Mucosa of stomach (tissue), 1 donor: ENCODE measurements around the gene FGFR1OP2.
A peak's percentile ranks its signal among the peaks of the same experiment; 100 is the strongest.
"Not testable (repeated sequence)": the region's sequence is repeated elsewhere in the genome, so short reads cannot be mapped to it uniquely, and the experiment has no call there.

Experiments used
- H3K27me3 ChIP-seq: one replicate; pipeline ENCODE4 v1.7.0; 2013; ENCODE audit warnings: mild to moderate bottlenecking, low read length; ENCODE audit not compliant: control insufficient read depth, insufficient read depth
- H3K36me3 ChIP-seq: one replicate; pipeline ENCODE4 v1.7.0; 2013; ENCODE audit warnings: low read length; ENCODE audit not compliant: control insufficient read depth, insufficient read depth
- H3K4me1 ChIP-seq: one replicate; pipeline ENCODE4 v1.7.0; 2013; ENCODE audit warnings: mild to moderate bottlenecking, low read length; ENCODE audit not compliant: control insufficient read depth, insufficient read depth
- H3K4me3 ChIP-seq: one replicate; pipeline ENCODE4 v1.7.0; 2013; ENCODE audit warnings: low read length
- H3K9ac ChIP-seq: one replicate; pipeline ENCODE4 v1.7.0; 2013; ENCODE audit warnings: mild to moderate bottlenecking, low read length, moderate library complexity
- H3K9me3 ChIP-seq: one replicate; pipeline ENCODE4 v1.7.0; 2013; ENCODE audit warnings: mild to moderate bottlenecking, low read length, moderate library complexity; ENCODE audit not compliant: control insufficient read depth
- donor health status: Pancreatic carcinoma.

Gene FGFR1OP2

GRCh38 chr12:26937863-26938700 is at the start of gene FGFR1OP2, which contains the start of gene INTS13:
Gene FGFR1OP2 (plus strand): TSS chr12:26938470. CDS start chr12:26954159, 15,689 bp downstream.
Gene INTS13 (minus strand): TSS chr12:26937981. CDS start chr12:26936803, 1,178 bp downstream.
- no peaks in the 10 kb centered on the region for H3K36me3 ChIP-seq
- no peaks in the 10 kb centered on the region for H3K27me3 ChIP-seq
- H3K9me3 ChIP-seq: no peaks in the 10 kb centered on the region
- H3K9ac ChIP-seq: peak within 1 kb of the TSS; percentile 82
- peaks cover 15% of the 10 kb centered on the region for H3K4me1 ChIP-seq
- H3K4me3 ChIP-seq: peak within 1 kb of the TSS; percentile 85

GRCh38 chr12:26890784-26891183 is 47.5 kb upstream of the FGFR1OP2 start:
- H3K36me3 ChIP-seq: no peaks in the 10 kb centered on the region
- no peak overlapping the region for H3K9ac ChIP-seq
- no peak overlapping the region for H3K4me3 ChIP-seq
- no peaks in the 10 kb centered on the region for H3K9me3 ChIP-seq
- no peaks in the 10 kb centered on the region for H3K27me3 ChIP-seq
- H3K4me1 ChIP-seq: no peaks in the 10 kb centered on the region

- no peaks in the 10 kb centered on the region for H3K4me1 ChIP-seq
- H3K9me3 ChIP-seq: no peaks in the 10 kb centered on the region
- no peak overlapping the region for H3K9ac ChIP-seq
- H3K27me3 ChIP-seq: no peaks in the 10 kb centered on the region
- no peaks in the 10 kb centered on the region for H3K36me3 ChIP-seq
- H3K4me3 ChIP-seq: no peak overlapping the region
These were observed 46.6 kb upstream of the FGFR1OP2 start for GRCh38 chr12:26891704-26892103.

- no peaks in the 10 kb centered on the region for H3K36me3 ChIP-seq
- H3K4me3 ChIP-seq: no peak overlapping the region
- H3K27me3 ChIP-seq: no peaks in the 10 kb centered on the region
- H3K4me1 ChIP-seq: no peaks in the 10 kb centered on the region
- H3K9ac ChIP-seq: no peak overlapping the region
- H3K9me3 ChIP-seq: no peaks in the 10 kb centered on the region
These were observed 42.6 kb upstream of the FGFR1OP2 start for GRCh38 chr12:26895672-26896071.

- Histone ChIP-seq H3K4me1 (no peaks in the 10 kb centered on the region), H3K4me3 (no peak overlapping the region), H3K36me3 (no peaks in the 10 kb centered on the region), H3K9ac (no peak overlapping the region), H3K9me3 (no peaks in the 10 kb centered on the region), H3K27me3 (no peaks in the 10 kb centered on the region)
These were observed 41.4 kb upstream of the FGFR1OP2 start for GRCh38 chr12:26896913-26897312.

- not testable (repeated sequence) for H3K36me3 ChIP-seq
These were observed 34.9 kb upstream of the FGFR1OP2 start for GRCh38 chr12:26903396-26903795.

GRCh38 chr12:26906024-26906423 is 32.2 kb upstream of the FGFR1OP2 start:
- no peaks in the 10 kb centered on the region for H3K9me3 ChIP-seq
- no peaks in the 10 kb centered on the region for H3K4me1 ChIP-seq
- H3K4me3 ChIP-seq: no peak overlapping the region
- no peaks in the 10 kb centered on the region for H3K36me3 ChIP-seq
- no peak overlapping the region for H3K9ac ChIP-seq
- no peaks in the 10 kb centered on the region for H3K27me3 ChIP-seq

More at GRCh38 chr12:26903396-26903795, 34.9 kb upstream of the FGFR1OP2 start:
- H3K4me3 ChIP-seq, H3K27me3 ChIP-seq, H3K9ac ChIP-seq, H3K9me3 ChIP-seq, H3K4me1 ChIP-seq: not testable (repeated sequence)

- Histone ChIP-seq H3K27me3 (no peaks in the 10 kb centered on the region), H3K9me3 (no peaks in the 10 kb centered on the region), H3K36me3 (no peaks in the 10 kb centered on the region), H3K4me1 (no peaks in the 10 kb centered on the region), H3K9ac (no peak overlapping the region), H3K4me3 (no peak overlapping the region)
These were observed 31.6 kb upstream of the FGFR1OP2 start for GRCh38 chr12:26906704-26907103.

- no peaks in the 10 kb centered on the region for H3K36me3 ChIP-seq
- H3K4me3 ChIP-seq: no peak overlapping the region
- H3K9ac ChIP-seq: no peak overlapping the region
- H3K27me3 ChIP-seq: no peaks in the 10 kb centered on the region
- peaks cover 5% of the 10 kb centered on the region for H3K4me1 ChIP-seq
- H3K9me3 ChIP-seq: no peaks in the 10 kb centered on the region
These were observed 19.7 kb upstream of the FGFR1OP2 start for GRCh38 chr12:26918321-26919215.

- Histone ChIP-seq H3K27me3 (no peaks in the 10 kb centered on the region), H3K4me1 (peaks cover 5% of the 10 kb centered on the region), H3K36me3 (no peaks in the 10 kb centered on the region), H3K9ac (no peak overlapping the region), H3K9me3 (no peaks in the 10 kb centered on the region), H3K4me3 (no peak overlapping the region)
These were observed 19.1 kb upstream of the FGFR1OP2 start for GRCh38 chr12:26919216-26919555.

- Histone ChIP-seq H3K27me3 (no peaks in the 10 kb centered on the region), H3K9me3 (no peaks in the 10 kb centered on the region), H3K4me3 (no peak overlapping the region), H3K36me3 (no peaks in the 10 kb centered on the region), H3K9ac (no peak overlapping the region), H3K4me1 (no peaks in the 10 kb centered on the region)
These were observed 16.4 kb upstream of the FGFR1OP2 start for GRCh38 chr12:26921886-26922285.

- Histone ChIP-seq H3K4me3 (no peak overlapping the region), H3K9me3 (no peaks in the 10 kb centered on the region), H3K9ac (no peak overlapping the region), H3K4me1 (no peaks in the 10 kb centered on the region), H3K36me3 (no peaks in the 10 kb centered on the region), H3K27me3 (no peaks in the 10 kb centered on the region)
These were observed 9.6 kb upstream of the FGFR1OP2 start for GRCh38 chr12:26928661-26929060.
